Urothelium cell line (cell line): ENCODE measurements around the gene BDP1.
"Not testable (repeated sequence)": the region's sequence is repeated elsewhere in the genome, so short reads cannot be mapped to it uniquely, and the experiment has no call there.

Experiments
- DNase-seq: peaks from one replicate; pipeline ENCODE4 v3.0.0; 2011; ENCODE audit warnings: low spot score, mixed read lengths
- FAIRE-seq: peaks from 2 replicates; lab custom pipeline; 2011; peaks lifted over from hg19 to GRCh38; lab: Jason Lieb, UNC

The BDP1 gene, protein sequence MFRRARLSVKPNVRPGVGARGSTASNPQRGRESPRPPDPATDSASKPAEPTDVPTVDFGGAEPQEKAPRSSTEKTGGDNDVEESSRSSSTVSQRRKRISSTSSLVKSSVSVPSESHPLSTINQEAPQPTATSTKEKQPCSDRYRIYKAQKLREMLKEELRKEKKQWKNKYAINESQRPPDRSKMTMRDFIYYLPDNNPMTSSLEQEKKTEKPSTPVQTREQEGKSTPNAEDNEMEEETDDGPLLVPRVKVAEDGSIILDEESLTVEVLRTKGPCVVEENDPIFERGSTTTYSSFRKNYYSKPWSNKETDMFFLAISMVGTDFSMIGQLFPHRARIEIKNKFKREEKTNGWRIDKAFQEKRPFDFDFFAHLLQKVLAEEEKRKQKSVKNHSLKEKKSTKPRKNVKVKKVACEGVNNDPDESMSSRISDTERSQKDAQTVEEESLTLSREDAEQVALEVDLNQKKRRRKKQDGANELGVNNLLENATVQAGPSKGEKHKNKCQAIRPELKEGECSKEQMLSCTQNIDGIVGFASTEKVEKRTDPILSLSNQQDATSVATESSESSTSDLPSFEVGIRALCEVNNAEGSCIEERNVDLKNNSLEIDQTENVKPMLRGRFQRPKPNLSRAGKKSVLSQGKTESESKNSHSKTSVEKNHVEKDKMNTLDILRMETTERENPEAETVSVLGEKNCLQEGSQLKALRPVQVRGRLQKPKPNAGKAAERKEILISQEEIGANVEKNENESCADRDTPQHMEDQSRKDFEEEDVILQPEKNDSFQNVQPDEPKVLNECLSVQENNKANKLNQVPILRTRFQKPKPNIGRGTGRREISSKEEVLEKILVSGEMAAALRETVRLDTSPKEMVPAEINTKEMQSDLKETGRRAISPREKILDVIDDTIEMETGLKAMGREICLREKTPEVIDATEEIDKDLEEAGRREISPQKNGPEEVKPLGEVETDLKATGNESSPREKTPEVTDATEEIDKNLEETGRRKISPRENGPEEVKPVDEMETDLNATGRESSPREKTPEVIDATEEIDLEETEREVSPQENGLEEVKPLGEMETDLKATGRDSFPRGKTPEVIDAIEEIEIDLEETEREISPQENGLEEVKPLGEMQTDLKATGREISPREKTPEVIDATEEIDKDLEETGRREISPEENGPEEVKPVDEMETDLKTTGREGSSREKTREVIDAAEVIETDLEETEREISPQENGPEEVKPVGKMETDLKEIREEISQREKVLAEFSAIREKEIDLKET (N-terminal part only)

GRCh38 chr5:71455427-71456361 is at the start of gene BDP1:
TSS of gene BDP1 (plus strand) at chr5:71455651. CDS start at chr5:71455878, 227 bp downstream.
- DNase-seq (peak; percentile 93), FAIRE-seq (peak; percentile 90)

DNA sequence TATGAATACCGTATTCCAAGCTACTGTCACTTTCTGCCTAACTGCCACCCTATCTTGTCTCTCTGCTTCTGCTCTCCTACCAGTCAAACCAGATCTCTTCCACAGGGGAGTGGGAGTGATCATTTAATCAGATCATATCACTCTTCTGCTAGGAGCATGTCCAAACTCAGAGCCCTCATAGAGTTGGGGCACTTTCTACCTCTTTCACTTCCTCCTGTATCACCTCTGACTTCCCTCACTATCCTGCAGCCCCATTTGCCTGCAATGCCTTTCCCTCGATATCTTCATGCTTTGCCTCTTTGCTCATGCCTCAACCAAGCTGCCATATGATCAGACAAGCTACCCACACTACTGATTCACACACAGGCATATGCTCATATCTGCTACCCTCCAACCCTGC is 45.4 kb upstream of the BDP1 start:
- not testable (repeated sequence) for DNase-seq
- FAIRE-seq = peak; percentile 50

GRCh38 chr5:71415626-71416025 is 39.8 kb upstream of the BDP1 start:
- FAIRE-seq, DNase-seq: not testable (repeated sequence)

GRCh38 chr5:71418026-71418425 is 37.4 kb upstream of the BDP1 start:
- not testable (repeated sequence) for DNase-seq, FAIRE-seq

DNA sequence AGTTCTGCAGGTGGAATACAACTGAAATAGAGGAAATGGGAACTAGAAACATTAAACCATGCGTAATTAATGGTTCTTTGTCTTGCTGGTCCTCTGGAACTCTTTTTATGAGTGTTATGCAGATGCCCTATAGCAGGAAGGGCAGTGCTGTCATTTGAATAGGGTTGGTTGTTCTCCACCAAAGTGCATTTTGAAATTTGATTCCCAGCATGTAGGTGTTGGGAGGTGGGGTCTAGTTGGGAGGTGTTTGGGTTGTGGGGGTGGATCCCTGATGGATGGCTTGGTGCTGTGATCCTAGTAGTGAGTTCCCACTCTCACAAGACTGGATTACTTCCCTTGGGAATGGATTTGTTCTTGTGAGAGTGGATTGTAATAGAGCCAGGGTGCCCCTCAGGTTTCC is 34.2 kb upstream of the BDP1 start:
- DNase-seq, FAIRE-seq: not testable (repeated sequence)

DNA sequence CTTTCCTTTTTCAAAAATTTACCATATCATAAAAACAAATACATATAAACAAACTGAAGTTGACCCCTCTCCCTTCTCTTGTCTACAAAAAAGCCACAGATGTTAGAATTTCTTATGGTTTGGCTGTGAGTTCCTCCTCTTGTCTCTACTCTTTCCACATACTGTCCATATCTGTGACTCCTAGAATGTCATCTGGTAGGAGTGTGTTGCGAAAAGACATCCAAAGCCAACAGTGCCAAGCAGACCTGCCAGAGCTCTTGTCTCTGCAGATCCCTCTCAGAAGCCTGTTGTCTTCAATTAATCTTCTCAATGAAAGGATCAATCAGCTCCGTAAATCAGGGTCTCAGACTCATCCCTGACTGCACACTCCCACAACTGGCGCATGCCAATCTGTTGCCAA is 31.6 kb upstream of the BDP1 start:
- not testable (repeated sequence) for FAIRE-seq, DNase-seq

- not testable (repeated sequence) for DNase-seq, FAIRE-seq
These were observed 28.6 kb upstream of the BDP1 start for GRCh38 chr5:71426686-71427474.

- not testable (repeated sequence) for DNase-seq, FAIRE-seq
These were observed 23.0 kb upstream of the BDP1 start for GRCh38 chr5:71432410-71432809.

- not testable (repeated sequence) for DNase-seq
- FAIRE-seq = peak; percentile 27
These were observed 20.6 kb upstream of the BDP1 start for GRCh38 chr5:71434825-71435224.

- DNase-seq, FAIRE-seq: not testable (repeated sequence)
These were observed 13.9 kb upstream of the BDP1 start for GRCh38 chr5:71441564-71441963.

DNA sequence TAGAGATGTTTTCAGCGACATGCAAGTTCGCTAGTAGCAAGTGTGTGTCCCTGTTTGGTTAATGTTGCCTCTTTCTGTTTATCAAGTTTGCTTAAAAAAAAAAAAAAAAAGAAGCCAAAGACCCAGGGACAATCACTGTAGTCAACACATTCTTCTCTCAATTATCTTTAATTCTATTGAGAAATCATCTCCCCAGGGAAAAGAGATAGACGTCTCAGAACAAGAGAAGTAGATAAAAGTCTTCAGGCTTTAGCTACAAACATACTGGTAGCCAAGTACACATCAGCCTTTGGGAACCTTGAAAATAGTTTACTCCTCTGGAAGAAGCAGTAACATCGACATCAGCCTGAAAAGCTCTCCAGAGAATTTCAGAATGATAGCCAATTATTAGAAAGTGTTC is 11.6 kb upstream of the BDP1 start:
- DNase-seq, FAIRE-seq: not testable (repeated sequence)

- not testable (repeated sequence) for DNase-seq, FAIRE-seq
These were observed 10.4 kb upstream of the BDP1 start for GRCh38 chr5:71445015-71445414.

DNA sequence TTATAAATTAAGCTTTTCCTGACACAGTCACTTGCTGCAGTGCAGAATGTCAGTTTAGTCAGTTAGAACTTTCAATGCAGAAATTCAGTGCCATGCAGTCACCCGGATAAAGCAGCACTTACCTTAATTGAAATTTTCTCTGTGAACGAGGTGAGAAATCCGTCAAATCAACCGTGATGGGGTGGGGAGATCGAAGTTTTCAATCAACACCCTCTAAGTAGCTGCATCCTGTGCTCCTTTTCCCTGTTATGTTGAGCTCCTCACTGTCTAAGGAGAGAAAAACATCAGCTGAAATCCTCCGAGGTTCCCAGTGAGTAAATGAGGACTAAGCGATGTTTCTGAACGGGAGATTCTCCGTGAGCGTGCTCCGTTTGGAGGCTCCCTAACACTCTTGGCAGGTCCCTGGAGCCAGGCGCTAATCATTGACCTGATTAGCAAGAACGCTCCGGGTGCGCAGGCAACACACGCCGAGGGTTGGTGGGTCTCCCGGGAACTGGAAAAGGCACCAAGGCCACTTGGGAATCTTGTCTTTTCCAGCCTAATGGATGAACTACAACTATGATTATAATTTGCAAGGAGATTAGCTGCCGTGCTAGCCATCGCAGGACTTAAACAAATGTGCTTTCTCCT is 9.8 kb upstream of the BDP1 start:
- FAIRE-seq, DNase-seq: not testable (repeated sequence)

DNA sequence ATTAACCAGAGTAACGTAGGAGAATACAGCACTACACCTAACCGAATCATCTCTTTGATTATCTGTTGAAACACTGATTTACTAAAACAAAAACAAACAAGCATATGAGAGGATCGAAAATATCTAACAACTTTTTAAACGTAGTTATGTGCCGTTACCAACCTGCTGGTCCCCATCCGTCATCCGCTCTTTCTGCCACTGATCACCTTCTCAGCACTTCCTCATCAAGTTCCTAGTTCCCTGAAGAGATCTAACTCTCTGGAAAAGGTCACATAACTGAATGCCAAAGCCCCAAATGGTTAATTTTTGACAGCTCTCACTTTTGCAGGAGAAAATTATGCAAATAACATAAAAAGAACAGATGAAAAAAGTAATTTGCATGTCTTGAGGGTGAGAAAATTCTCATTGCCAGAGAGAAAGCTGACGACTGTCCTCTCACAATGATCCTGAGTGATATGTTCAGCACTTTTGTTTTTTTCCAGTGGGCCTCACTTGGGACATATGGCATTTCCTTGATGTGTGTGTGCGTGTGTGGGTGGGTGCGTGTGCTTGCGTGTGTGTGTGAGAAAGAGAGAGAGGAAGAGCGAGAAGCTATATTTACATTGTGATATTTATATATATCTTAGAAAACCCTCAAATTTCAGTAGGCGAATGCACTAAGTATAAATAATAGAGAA is 8.8 kb upstream of the BDP1 start:
- not testable (repeated sequence) for FAIRE-seq, DNase-seq

GRCh38 chr5:71447218-71447808 is 8.1 kb upstream of the BDP1 start:
- DNase-seq, FAIRE-seq: not testable (repeated sequence)

GRCh38 chr5:71452876-71453275 is 2.6 kb upstream of the BDP1 start:
- no peak for FAIRE-seq
- DNase-seq = no peak

DNA sequence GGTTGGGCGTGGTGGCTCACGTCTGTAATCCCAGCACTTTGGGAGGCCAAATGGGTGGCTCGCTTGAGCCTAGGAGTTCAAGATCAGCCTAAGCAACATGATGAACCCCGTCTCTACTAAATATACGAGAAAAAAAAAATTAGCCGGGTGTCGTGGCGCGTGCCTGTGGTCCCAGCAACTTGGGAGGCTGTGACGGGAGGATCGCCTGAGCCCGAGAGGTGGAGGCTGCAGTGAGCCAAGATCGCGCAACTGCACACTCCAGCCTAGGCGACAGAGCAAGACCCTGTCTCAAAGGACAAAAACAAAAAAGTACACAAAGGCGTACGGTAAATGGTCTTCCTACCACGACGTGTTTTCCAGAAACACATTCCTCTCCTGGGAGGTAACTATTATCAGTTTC is 538 bp upstream of the BDP1 start:
- DNase-seq (no peak), FAIRE-seq (no peak)
